Measurements from ENCODE around the gene VAV2.

VAV2 gene

DNA sequence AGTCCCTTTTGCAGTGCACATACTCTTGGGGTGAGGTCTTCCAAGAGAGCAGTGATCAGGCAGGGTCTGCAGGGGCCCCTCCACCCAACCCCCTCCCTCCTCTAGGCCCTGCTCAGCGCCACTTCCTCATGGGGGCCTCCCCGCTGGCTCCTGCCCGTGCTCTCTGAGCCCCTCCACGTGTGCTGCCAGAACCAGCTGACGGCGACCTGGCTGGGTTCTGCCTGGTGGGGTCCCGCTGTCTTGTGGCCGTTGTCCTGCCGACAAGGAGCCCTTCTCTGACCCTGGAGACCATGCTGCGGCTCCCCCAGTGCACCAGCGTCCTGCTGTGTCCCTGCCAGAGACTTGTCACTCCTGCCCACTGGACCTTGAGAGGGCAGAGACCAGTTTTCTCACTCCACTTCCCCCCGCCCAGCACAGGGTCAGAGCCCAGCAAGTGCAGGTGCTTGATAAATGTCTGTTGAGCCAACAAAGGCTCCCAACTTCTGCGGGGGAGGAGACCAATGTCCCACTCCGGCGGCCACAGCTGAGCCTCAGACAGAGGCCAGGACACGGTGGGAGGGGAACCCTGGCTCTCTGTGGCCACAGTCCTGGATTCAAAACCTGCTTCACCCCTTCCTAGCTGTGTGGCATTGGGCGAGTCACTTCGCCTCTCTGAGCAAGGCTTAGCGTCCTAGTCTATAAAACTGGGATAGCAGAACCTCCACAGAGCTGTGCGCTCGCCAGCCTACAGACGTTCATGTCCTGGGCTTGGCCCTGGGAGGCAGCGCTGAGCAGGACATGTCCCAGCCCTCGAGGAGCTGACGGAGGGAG is 278.8 kb downstream of the VAV2 start:
- intact Hi-C loops (cut with DNase I), result no loop called here

DNA sequence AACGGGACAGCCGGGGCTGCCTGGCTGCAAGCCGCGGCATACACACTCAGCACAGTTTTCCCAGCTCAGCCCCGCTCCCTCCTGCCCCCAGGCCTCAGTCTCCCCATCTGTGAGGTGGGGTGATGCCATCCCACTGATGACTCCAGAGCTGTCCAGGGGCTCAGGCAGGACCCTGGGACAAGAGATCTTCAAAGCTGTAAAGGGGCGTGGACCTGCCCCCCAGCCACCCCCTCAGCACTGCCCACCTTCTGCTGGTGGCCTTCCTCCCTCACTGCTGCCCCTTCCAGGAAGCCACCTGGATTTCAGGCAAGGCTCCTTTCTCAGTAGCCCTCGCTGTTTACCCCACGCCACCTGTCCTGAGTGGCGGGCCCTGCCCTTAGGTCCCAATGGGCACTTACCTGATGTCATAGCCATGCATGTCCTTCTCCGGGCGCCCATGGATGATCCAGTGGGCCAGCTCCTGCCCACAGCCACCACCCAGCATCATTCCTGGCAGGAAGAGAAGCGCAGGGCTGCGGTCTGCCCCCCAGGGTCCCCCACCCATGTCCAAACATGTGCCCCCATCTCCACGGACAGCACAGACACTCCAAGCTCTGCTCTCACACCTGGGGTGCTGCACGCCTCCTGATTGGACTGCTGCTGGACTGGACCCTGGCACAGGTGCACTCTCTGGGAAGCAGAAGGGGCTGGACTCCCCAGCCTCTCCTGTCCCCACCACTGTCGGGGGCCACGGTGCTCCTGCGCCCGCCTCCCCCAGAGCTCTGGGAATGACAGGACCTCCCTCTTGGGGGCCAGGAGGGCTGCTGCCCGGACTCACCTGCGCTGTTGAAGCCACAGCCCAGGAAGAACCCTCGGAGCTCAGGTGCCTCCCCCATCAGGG is 279.7 kb downstream of the VAV2 start:
- DNase-seq, result no peak
- intact Hi-C loops (cut with DNase I), result no loop called here

More for the DNA sequence above, 278.8 kb downstream of the VAV2 start:
- DNase-seq, result no peak
